ENCODE measurements around the gene MID1. TPM values are rescaled to one million over a fixed set of nuclear protein-coding genes. Genes with fewer than 3 reads are reported as not detected.

MID1 gene
- total RNA-seq, 1 experiment from 2014 or later = 32.4 TPM

DNA sequence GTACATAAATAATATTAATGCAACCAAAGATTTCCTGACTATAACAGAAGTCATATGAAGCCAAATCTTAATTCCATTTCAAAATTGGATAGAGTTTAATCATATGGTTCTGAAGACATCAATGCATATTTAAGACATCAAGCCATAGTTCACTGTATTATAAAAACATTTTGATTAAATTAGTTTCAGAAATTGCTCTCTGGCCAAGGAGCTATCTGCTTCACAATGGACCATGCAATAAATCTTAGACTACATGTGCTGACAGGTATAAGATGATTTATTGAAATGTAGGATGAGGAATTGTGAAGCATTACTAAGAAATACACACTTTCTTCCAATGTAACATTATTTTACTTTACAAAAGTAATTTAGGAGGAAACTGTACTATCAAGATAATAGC is 81.6 kb downstream of the MID1 start:
- H3K4me1 ChIP-seq (ENCODE audit: control insufficient read depth, insufficient read depth, low read length) = peaks cover 4% of the 10 kb centered on the region; the same call in 1 of the 2 replicates
- TF ChIP-seq POLR2AphosphoS5 (IDR thresholded peaks at IDR 0.05; ENCODE audit: low read depth, low read length) = no peak
- TF ChIP-seq, protein P1, sequence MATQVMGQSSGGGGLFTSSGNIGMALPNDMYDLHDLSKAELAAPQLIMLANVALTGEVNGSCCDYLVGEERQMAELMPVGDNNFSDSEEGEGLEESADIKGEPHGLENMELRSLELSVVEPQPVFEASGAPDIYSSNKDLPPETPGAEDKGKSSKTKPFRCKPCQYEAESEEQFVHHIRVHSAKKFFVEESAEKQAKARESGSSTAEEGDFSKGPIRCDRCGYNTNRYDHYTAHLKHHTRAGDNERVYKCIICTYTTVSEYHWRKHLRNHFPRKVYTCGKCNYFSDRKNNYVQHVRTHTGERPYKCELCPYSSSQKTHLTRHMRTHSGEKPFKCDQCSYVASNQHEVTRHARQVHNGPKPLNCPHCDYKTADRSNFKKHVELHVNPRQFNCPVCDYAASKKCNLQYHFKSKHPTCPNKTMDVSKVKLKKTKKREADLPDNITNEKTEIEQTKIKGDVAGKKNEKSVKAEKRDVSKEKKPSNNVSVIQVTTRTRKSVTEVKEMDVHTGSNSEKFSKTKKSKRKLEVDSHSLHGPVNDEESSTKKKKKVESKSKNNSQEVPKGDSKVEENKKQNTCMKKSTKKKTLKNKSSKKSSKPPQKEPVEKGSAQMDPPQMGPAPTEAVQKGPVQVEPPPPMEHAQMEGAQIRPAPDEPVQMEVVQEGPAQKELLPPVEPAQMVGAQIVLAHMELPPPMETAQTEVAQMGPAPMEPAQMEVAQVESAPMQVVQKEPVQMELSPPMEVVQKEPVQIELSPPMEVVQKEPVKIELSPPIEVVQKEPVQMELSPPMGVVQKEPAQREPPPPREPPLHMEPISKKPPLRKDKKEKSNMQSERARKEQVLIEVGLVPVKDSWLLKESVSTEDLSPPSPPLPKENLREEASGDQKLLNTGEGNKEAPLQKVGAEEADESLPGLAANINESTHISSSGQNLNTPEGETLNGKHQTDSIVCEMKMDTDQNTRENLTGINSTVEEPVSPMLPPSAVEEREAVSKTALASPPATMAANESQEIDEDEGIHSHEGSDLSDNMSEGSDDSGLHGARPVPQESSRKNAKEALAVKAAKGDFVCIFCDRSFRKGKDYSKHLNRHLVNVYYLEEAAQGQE (IDR thresholded peaks at IDR 0.05; ENCODE audit: insufficient read depth in 1 of 2, low read depth in 2 of 2, low read length in 1 of 2) = no peak
- TF ChIP-seq, protein P2, sequence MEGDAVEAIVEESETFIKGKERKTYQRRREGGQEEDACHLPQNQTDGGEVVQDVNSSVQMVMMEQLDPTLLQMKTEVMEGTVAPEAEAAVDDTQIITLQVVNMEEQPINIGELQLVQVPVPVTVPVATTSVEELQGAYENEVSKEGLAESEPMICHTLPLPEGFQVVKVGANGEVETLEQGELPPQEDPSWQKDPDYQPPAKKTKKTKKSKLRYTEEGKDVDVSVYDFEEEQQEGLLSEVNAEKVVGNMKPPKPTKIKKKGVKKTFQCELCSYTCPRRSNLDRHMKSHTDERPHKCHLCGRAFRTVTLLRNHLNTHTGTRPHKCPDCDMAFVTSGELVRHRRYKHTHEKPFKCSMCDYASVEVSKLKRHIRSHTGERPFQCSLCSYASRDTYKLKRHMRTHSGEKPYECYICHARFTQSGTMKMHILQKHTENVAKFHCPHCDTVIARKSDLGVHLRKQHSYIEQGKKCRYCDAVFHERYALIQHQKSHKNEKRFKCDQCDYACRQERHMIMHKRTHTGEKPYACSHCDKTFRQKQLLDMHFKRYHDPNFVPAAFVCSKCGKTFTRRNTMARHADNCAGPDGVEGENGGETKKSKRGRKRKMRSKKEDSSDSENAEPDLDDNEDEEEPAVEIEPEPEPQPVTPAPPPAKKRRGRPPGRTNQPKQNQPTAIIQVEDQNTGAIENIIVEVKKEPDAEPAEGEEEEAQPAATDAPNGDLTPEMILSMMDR (IDR thresholded peaks at IDR 0.05) = no peak
- TF ChIP-seq TCF7L2 (IDR thresholded peaks at IDR 0.05; ENCODE audit: low read depth, low read length) = no peak
- no peak for TF ChIP-seq SIN3A (IDR thresholded peaks at IDR 0.05; ENCODE audit: borderline replicate concordance, insufficient read depth, low read depth, low read length)
- in situ Hi-C loops (cut with HindIII; ENCODE audit: low pct_unique_long_range_greater_than_20kb, low sequenced_read_pairs) (no loop called here), intact Hi-C loops (cut with micrococcal nuclease; ENCODE audit: unreplicated experiment) (no loop called here)
- H3K27ac ChIP-seq (ENCODE audit: low read length) = no peak overlapping the region
- no peaks in the 10 kb centered on the region for H3K36me3 ChIP-seq (ENCODE audit: control insufficient read depth, insufficient read depth, low read length)
- DNase-seq (ENCODE audit: low read depth, low spot score) (no peak), ATAC-seq (no peak)
- no peaks in the 10 kb centered on the region for H3K9me3 ChIP-seq (ENCODE audit: control insufficient read depth, insufficient read depth, low read depth, low read length)
- POLR2A ChIA-PET = no interaction called here
- BruUV-seq (replicated peaks) = no TSS peak
- H3K27me3 ChIP-seq (ENCODE audit: control insufficient read depth, insufficient read depth, low read length) = no peaks in the 10 kb centered on the region
- CTCF ChIA-PET = no interaction called here
- H3K4me3 ChIP-seq (ENCODE audit: low read depth in 2 of 2, low read length in 2 of 2) = no peak overlapping the region

DNA sequence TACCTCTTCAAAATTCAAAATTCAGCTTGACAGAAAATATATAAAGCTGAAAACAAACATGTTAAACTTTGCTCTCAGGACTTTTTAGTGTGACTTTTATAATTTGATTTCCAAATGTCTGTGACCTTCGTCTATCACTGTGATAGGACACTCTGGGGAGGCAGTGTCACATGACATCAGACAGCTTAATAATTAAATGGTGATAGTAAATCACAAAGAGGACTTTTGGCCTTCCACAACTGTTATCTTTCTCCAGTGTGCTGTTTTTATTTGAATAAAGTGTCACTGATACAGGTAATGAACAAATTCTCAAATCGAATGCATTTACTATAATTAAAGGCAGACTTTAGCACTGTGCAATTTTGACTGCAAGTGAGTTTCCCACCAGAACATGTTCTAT is 83.1 kb downstream of the MID1 start:
- Histone ChIP-seq H3K4me3 (ENCODE audit: low read depth in 2 of 2, low read length in 2 of 2) (no peak overlapping the region), H3K4me1 (ENCODE audit: control insufficient read depth, insufficient read depth, low read length) (0 out of 2 replicates have a peak, but pooled peaks cover 4% of the 10 kb centered on the region), H3K27me3 (ENCODE audit: control insufficient read depth, insufficient read depth, low read length) (no peaks in the 10 kb centered on the region), H3K36me3 (ENCODE audit: control insufficient read depth, insufficient read depth, low read length) (no peaks in the 10 kb centered on the region), H3K9me3 (ENCODE audit: control insufficient read depth, insufficient read depth, low read depth, low read length) (no peaks in the 10 kb centered on the region), H3K27ac (ENCODE audit: low read length) (no peak overlapping the region)
- TF ChIP-seq SIN3A (IDR thresholded peaks at IDR 0.05; ENCODE audit: borderline replicate concordance, insufficient read depth, low read depth, low read length) = no peak
- no peak for TF ChIP-seq TCF7L2 (IDR thresholded peaks at IDR 0.05; ENCODE audit: low read depth, low read length)
- no peak for TF ChIP-seq POLR2AphosphoS5 (IDR thresholded peaks at IDR 0.05; ENCODE audit: low read depth, low read length)
- TF ChIP-seq, protein P2 (IDR thresholded peaks at IDR 0.05) = no peak
- TF ChIP-seq, protein P1 (IDR thresholded peaks at IDR 0.05; ENCODE audit: insufficient read depth in 1 of 2, low read depth in 2 of 2, low read length in 1 of 2) = no peak
- BruUV-seq (replicated peaks) = no TSS peak
- ChIA-PET CTCF (no interaction called here), POLR2A (no interaction called here)
- DNase-seq (ENCODE audit: low read depth, low spot score) = no peak
- ATAC-seq = no peak
- intact Hi-C loops (cut with micrococcal nuclease; ENCODE audit: unreplicated experiment) = no loop called here
- in situ Hi-C loops (cut with HindIII; ENCODE audit: low pct_unique_long_range_greater_than_20kb, low sequenced_read_pairs) = no loop called here
